GM10847 (cell line): ENCODE measurements around the gene ETS1.

Source experiments
- POLR2A ChIP-seq: IDR thresholded peaks from 2 replicates; pipeline ENCODE4 v1.6.1; 2011; ENCODE audit not compliant: insufficient read length; ENCODE audit errors: extremely low read depth

ETS1 gene

GRCh38 chr11:128525411-128526243 lies 61.7 kb downstream of the ETS1 start:
- no peak for TF ChIP-seq POLR2A

GRCh38 chr11:128524172-128524571 lies 63.2 kb downstream of the ETS1 start:
- TF ChIP-seq POLR2A: no peak

- no peak for TF ChIP-seq POLR2A
Observed at GRCh38 chr11:128523641-128524040, 63.7 kb downstream of the ETS1 start.

- no peak for TF ChIP-seq POLR2A
Observed at GRCh38 chr11:128522943-128523518, 64.3 kb downstream of the ETS1 start.

- peak; percentile 89 for TF ChIP-seq POLR2A
Observed at GRCh38 chr11:128522055-128522942, 65.1 kb downstream of the ETS1 start.

- TF ChIP-seq POLR2A: no peak
Observed at GRCh38 chr11:128521682-128522054, 65.7 kb downstream of the ETS1 start.

- TF ChIP-seq POLR2A: no peak
Observed at GRCh38 chr11:128520888-128521681, 66.3 kb downstream of the ETS1 start.

GRCh38 chr11:128520206-128520887 lies 67.0 kb downstream of the ETS1 start:
- TF ChIP-seq POLR2A: no peak

GRCh38 chr11:128519338-128519737 lies 68.0 kb downstream of the ETS1 start:
- TF ChIP-seq POLR2A: no peak

GRCh38 chr11:128518493-128519207 lies 68.7 kb downstream of the ETS1 start:
- TF ChIP-seq POLR2A: no peak

- TF ChIP-seq POLR2A: no peak
Observed at GRCh38 chr11:128517451-128518230, 69.7 kb downstream of the ETS1 start.

- no peak for TF ChIP-seq POLR2A
Observed at GRCh38 chr11:128516886-128517285, 70.5 kb downstream of the ETS1 start.
